ENCODE data around the gene SLC39A11. TPM values are rescaled to one million over a fixed set of nuclear protein-coding genes. Genes with fewer than 3 reads are reported as not detected.
"Not testable (repeated sequence)": the region's sequence is repeated elsewhere in the genome, so short reads cannot be mapped to it uniquely, and the experiment has no call there.

SLC39A11 gene
- total and polyA plus RNA-seq, 4 donors: 4.6 to 23.3 (median 11.4) TPM

DNA sequence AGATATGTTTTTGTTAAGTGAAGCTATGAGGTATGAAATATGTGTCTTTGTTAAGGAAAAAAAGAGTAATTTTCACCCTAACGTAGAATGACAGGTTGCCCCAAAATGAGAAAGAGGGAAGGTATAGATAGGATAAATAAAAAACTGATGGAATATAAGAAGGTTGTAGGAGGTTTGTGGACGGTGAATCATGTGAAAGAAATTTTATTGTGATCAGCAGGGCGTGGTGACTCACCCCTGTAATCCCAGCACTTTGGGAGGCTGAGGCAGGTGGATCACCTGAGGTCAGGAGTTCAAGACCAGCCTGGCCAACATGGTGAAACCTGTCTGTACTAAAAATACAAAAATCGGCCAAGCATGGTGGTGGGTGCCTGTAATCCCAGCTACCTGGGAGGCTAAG lies 32.8 kb downstream of the SLC39A11 start:
- WGBS (ENCODE audit: insufficient coverage): 94% methylated on average over 4 of the region's 4 CpGs
- not testable (repeated sequence) for H3K27ac ChIP-seq (ENCODE audit: low read depth, low read length); H3K9me3 ChIP-seq (ENCODE audit: control insufficient read depth, insufficient read depth, low read length); DNase-seq (ENCODE audit: low read depth in 4 of 6, low spot score in 6 of 6); H3K27me3 ChIP-seq (ENCODE audit: control insufficient read depth, insufficient read depth, low read length); H3K4me3 ChIP-seq (ENCODE audit: low read depth, low read length); H3K4me1 ChIP-seq (ENCODE audit: control insufficient read depth, insufficient read depth, low read length); H3K36me3 ChIP-seq (ENCODE audit: control insufficient read depth, insufficient read depth, low read length)

DNA sequence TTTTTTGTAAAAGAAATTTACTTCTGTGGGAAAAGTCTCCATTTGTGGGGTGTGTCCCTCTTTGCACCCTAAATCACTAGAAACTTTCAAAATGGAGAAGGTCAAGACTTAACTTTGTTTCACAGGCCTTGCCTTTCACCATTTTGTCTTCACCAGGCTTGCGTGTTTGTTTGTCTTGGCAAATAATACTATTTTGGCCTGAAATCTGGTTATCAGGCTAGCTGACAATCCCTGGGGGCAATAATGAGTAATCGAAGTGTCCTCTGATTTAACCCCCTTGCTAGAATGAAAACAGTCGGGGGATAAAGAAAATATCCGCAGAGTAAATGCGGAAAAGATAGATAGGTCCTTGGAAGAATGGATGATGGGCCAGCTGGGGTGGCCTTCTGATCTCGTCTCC lies 34.5 kb downstream of the SLC39A11 start:
- no peak for DNase-seq (ENCODE audit: low read depth in 4 of 6, low spot score in 6 of 6)
- no peak overlapping the region for H3K27ac ChIP-seq (ENCODE audit: low read depth, low read length)
- H3K36me3 ChIP-seq (ENCODE audit: control insufficient read depth, insufficient read depth, low read length): no peaks in the 10 kb centered on the region
- no peak overlapping the region for H3K4me3 ChIP-seq (ENCODE audit: low read depth, low read length)
- H3K27me3 ChIP-seq (ENCODE audit: control insufficient read depth, insufficient read depth, low read length): no peaks in the 10 kb centered on the region
- no peaks in the 10 kb centered on the region for H3K4me1 ChIP-seq (ENCODE audit: control insufficient read depth, insufficient read depth, low read length)
- 93% methylated on average over 6 of the region's 6 CpGs for WGBS (ENCODE audit: insufficient coverage)
- H3K9me3 ChIP-seq (ENCODE audit: control insufficient read depth, insufficient read depth, low read length): no peaks in the 10 kb centered on the region

DNA sequence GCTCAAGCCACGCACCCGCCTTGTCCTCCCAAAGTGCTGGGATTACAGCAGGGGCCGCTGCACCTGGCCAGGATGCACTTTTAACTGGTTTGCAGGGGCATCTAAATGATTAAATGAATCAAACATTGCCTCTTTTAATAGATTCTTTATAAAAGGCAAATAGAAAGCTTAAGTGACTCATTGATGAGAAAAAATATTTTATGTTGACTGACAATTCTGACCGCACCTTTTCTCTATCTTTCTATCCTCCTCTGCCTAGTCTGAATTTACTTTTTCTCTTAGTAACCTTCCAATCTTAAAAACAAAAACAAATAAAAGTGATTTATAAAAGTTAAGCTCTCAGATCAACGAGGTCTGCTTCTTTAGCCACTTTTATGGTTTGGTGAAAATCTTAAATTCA lies 35.3 kb downstream of the SLC39A11 start:
- 93% methylated on average over 3 of the region's 5 CpGs for WGBS (ENCODE audit: insufficient coverage)
- Histone ChIP-seq H3K27me3 (ENCODE audit: control insufficient read depth, insufficient read depth, low read length) (no peaks in the 10 kb centered on the region), H3K27ac (ENCODE audit: low read depth, low read length) (no peak overlapping the region), H3K4me1 (ENCODE audit: control insufficient read depth, insufficient read depth, low read length) (no peaks in the 10 kb centered on the region), H3K36me3 (ENCODE audit: control insufficient read depth, insufficient read depth, low read length) (no peaks in the 10 kb centered on the region), H3K4me3 (ENCODE audit: low read depth, low read length) (no peak overlapping the region), H3K9me3 (ENCODE audit: control insufficient read depth, insufficient read depth, low read length) (no peaks in the 10 kb centered on the region)
- DNase-seq (ENCODE audit: low read depth in 4 of 6, low spot score in 6 of 6): no peak

DNA sequence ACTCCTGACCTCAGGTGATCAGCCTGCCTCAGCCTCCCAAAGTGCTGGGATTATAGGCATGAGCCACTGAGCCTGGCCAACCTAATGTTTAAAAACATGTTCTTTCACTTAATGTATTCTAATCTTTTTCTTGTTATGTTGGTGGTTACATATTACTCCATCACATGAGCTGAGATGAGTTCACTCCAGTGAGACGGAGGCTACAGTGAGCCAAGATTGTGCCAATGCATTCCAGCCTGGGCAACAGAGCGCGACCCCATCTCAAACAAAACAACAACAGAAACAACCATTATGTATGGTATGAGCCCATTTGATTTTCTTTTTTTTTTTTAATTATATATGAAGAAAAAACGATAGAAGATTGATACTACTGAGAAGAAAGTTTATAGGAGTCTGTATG lies 39.6 kb downstream of the SLC39A11 start:
- Histone ChIP-seq H3K9me3 (ENCODE audit: control insufficient read depth, insufficient read depth, low read length) (no peaks in the 10 kb centered on the region), H3K4me3 (ENCODE audit: low read depth, low read length) (no peak overlapping the region), H3K4me1 (ENCODE audit: control insufficient read depth, insufficient read depth, low read length) (no peaks in the 10 kb centered on the region), H3K27me3 (ENCODE audit: control insufficient read depth, insufficient read depth, low read length) (no peaks in the 10 kb centered on the region), H3K27ac (ENCODE audit: low read depth, low read length) (no peak overlapping the region), H3K36me3 (ENCODE audit: control insufficient read depth, insufficient read depth, low read length) (no peaks in the 10 kb centered on the region)
- no peak for DNase-seq (ENCODE audit: low read depth in 4 of 6, low spot score in 6 of 6)
- no CpG with 5 or more reads among the region's 4 CpGs for WGBS (ENCODE audit: insufficient coverage)

DNA sequence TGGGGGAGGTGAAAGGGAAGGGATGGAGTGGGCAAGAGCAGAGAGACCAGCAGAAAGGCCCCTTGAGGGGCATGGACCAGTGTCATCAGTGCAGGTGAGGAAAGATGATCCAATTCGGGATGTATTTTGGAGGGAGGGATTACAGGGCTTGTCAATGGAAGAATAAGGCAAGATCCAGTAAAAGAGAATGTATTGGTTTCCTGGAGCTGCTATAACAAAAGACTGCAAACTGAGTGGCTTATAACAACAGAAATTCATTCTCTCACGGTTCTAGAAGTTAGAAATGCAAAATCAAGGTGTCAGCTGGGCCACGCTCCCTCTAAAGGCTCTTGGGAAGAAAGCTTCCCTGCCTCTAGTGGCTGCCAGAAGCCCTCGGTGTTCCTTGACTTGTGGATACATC lies 41.7 kb downstream of the SLC39A11 start:
- H3K9me3 ChIP-seq (ENCODE audit: control insufficient read depth, insufficient read depth, low read length): no peaks in the 10 kb centered on the region
- H3K36me3 ChIP-seq (ENCODE audit: control insufficient read depth, insufficient read depth, low read length): no peaks in the 10 kb centered on the region
- no peaks in the 10 kb centered on the region for H3K4me1 ChIP-seq (ENCODE audit: control insufficient read depth, insufficient read depth, low read length)
- H3K4me3 ChIP-seq (ENCODE audit: low read depth, low read length): no peak overlapping the region
- no peaks in the 10 kb centered on the region for H3K27me3 ChIP-seq (ENCODE audit: control insufficient read depth, insufficient read depth, low read length)
- DNase-seq (ENCODE audit: low read depth in 4 of 6, low spot score in 6 of 6): no peak
- no peak overlapping the region for H3K27ac ChIP-seq (ENCODE audit: low read depth, low read length)
- 86% methylated on average over 4 of the region's 4 CpGs for WGBS (ENCODE audit: insufficient coverage)

DNA sequence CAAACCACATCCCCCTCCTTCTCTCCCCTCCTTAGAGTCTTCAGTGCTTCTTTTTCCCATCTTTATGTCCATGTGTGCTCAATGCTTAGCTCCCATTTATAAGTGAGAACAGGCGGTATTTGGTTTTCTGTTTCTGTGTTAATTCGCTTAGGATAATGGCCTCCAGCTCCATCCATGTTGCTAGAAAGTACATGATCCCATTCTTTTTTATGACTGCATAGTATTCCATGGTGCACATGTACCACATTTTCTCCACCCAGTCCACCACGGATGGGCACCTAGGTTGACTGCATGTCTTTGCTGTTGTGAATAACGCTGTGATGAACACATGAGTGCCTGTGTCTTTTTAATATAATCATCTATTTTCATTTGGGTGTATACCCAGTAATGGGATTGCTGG lies 44.3 kb downstream of the SLC39A11 start:
- Histone ChIP-seq H3K4me1 (ENCODE audit: control insufficient read depth, insufficient read depth, low read length) (peaks cover 3% of the 10 kb centered on the region), H3K27ac (ENCODE audit: low read depth, low read length) (no peak overlapping the region), H3K4me3 (ENCODE audit: low read depth, low read length) (no peak overlapping the region), H3K36me3 (ENCODE audit: control insufficient read depth, insufficient read depth, low read length) (no peaks in the 10 kb centered on the region), H3K9me3 (ENCODE audit: control insufficient read depth, insufficient read depth, low read length) (no peaks in the 10 kb centered on the region), H3K27me3 (ENCODE audit: control insufficient read depth, insufficient read depth, low read length) (no peaks in the 10 kb centered on the region)
- WGBS (ENCODE audit: insufficient coverage): no CpG with 5 or more reads among the region's 4 CpGs
- DNase-seq (ENCODE audit: low read depth in 4 of 6, low spot score in 6 of 6): no peak

DNA sequence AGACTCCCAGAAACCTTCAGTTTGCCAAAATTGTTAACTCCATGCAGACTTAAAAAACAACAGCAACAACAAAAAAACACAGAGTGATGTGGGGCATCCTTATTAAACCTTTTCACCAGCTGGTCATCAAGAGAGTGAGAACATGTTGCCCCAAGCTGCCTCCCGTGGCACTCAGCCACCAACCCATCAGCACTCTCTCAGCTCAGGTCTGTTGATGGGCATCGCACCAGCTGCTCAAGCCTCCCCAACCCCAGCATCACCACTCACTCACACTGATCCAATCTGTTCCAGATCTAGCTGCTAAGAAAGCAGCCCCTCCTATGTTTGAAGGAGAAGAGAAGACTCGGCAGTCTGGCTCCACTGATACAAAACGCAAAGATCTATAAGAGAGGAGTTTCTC lies 46.8 kb downstream of the SLC39A11 start:
- no peaks in the 10 kb centered on the region for H3K36me3 ChIP-seq (ENCODE audit: control insufficient read depth, insufficient read depth, low read length)
- no peak overlapping the region for H3K27ac ChIP-seq (ENCODE audit: low read depth, low read length)
- peaks cover 11% of the 10 kb centered on the region for H3K4me1 ChIP-seq (ENCODE audit: control insufficient read depth, insufficient read depth, low read length)
- H3K9me3 ChIP-seq (ENCODE audit: control insufficient read depth, insufficient read depth, low read length): no peaks in the 10 kb centered on the region
- H3K27me3 ChIP-seq (ENCODE audit: control insufficient read depth, insufficient read depth, low read length): no peaks in the 10 kb centered on the region
- DNase-seq (ENCODE audit: low read depth in 4 of 6, low spot score in 6 of 6): peak in 1 of 6 donors; percentile 77
- no peak overlapping the region for H3K4me3 ChIP-seq (ENCODE audit: low read depth, low read length)
- 57% methylated on average over 2 of the region's 4 CpGs for WGBS (ENCODE audit: insufficient coverage)

DNA sequence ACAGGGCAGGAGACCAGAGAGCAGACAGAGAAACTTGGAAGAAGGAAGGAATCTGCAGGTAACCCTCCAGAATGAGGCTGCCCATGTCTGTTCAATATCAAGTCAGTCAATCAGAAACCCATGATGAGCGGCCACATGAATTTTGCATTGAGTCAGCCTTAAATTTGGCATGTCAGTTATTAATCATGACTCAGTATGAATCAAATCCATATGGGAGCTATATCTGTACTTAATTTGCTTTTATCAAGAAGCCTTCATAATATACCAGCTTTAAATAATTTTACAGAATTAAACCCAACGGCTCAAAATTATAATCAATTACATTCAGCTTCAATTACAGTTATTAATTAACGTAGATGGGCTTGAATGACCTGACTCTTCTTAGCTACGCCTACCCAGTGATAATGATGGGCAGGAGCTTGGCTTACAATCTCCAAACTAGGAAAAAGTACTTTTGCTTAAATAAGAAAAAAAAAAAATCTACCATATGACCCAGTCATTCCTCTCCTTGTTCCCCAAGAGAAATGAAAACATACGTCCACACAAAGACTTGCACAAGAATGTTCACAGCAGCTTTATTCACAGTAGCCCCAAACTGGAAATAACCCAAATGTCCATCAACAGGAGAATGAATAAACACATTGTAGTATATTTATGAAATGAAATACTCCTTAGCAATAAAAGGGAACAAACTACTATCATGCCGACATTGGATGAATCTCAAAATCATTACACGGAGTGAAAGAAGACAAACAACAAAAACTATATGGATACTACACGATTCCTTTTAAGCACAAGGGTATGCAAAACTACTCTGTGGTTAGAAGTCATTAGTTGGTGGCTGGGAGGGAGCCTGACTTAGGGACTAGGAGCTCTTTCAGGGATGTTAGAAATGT lies 48.6 kb downstream of the SLC39A11 start:
- Histone ChIP-seq H3K9me3 (ENCODE audit: control insufficient read depth, insufficient read depth, low read length) (no peaks in the 10 kb centered on the region), H3K27me3 (ENCODE audit: control insufficient read depth, insufficient read depth, low read length) (no peaks in the 10 kb centered on the region), H3K27ac (ENCODE audit: low read depth, low read length) (no peak overlapping the region), H3K4me3 (ENCODE audit: low read depth, low read length) (no peak overlapping the region), H3K4me1 (ENCODE audit: control insufficient read depth, insufficient read depth, low read length) (peaks cover 11% of the 10 kb centered on the region), H3K36me3 (ENCODE audit: control insufficient read depth, insufficient read depth, low read length) (no peaks in the 10 kb centered on the region)
- DNase-seq (ENCODE audit: low read depth in 4 of 6, low spot score in 6 of 6): peak in 1 of 6 donors; percentile 37
- no CpG with 5 or more reads among the region's 8 CpGs for WGBS (ENCODE audit: insufficient coverage)

DNA sequence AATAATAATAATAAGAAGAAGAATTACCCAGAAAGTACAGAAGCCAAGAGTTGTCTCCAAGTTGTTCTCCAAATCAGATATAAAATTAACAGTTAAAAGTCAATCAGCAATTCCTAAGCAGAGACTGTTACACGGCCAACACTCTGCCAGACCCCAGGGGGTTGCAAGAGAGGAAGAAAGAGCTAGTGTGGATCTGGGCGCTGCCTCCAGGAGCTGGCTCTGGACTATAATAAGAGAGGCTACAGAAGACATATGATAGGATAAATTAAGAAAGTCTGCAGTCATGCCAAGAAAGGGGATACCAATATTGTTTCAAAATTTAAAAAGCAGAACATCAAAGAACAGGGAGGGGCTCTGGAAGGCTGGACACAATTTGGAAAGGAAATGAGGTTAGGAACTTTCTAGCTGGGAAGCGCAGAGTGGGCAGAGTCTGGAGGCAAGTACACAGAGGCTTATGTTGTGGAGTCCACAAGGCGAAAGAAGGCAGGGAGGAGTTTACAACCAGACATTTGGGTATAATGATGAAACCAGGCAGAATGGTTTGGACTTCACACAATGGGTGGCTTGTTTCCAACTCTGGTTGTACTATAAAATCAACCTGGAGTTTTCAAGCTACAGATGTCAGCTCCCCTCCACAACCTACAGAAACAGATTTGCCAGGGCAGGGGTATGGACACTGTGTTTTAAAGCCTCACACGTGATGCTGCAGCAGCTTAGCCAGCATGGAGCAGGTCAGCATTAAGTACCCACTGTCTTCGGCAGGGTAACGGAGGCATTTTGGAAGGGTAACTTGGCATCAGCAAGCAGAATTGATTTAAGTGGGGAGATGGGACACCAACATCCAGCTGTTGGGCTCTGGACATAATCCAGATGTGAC lies 49.4 kb downstream of the SLC39A11 start:
- H3K36me3 ChIP-seq (ENCODE audit: control insufficient read depth, insufficient read depth, low read length): no peaks in the 10 kb centered on the region
- H3K4me3 ChIP-seq (ENCODE audit: low read depth, low read length): no peak overlapping the region
- H3K9me3 ChIP-seq (ENCODE audit: control insufficient read depth, insufficient read depth, low read length): no peaks in the 10 kb centered on the region
- DNase-seq (ENCODE audit: low read depth in 4 of 6, low spot score in 6 of 6): peak in 1 of 6 donors; percentile 51
- H3K4me1 ChIP-seq (ENCODE audit: control insufficient read depth, insufficient read depth, low read length): peaks cover 11% of the 10 kb centered on the region
- WGBS (ENCODE audit: insufficient coverage): 55% methylated on average over 5 of the region's 7 CpGs
- no peak overlapping the region for H3K27ac ChIP-seq (ENCODE audit: low read depth, low read length)
- no peaks in the 10 kb centered on the region for H3K27me3 ChIP-seq (ENCODE audit: control insufficient read depth, insufficient read depth, low read length)
